Erythroblast (primary cell): ENCODE measurements around the gene LYZL1.

ENCODE experiments used
- GATA1 ChIP-seq: IDR thresholded peaks from 2 replicates; pipeline ENCODE4 v1.6.1; 2011; ENCODE audit warnings: low read depth, mild to moderate bottlenecking, control low read depth, low read length, moderate library complexity
- POLR2A ChIP-seq: IDR thresholded peaks from 2 replicates; pipeline ENCODE4 v1.6.1; 2011; ENCODE audit warnings: mild to moderate bottlenecking, low read length

DNA sequence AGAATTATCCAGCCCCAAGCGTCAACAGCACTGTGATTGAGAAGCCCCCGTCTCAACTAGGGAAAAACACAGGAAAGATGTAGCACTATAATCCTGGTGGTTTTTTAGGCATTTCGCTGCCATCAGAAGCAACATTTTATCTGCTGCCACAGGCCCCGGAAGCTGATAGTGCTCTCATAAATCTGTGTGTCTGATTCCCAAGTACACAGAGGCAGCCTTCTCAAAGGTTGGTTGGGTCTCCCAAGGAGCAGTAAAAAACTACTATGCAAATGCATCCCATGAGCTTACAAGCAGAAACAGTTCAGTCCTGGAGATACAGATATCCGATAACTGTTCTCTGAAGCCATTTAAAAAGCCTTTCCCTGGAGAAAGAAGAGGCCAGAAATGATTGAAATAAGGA is 45.8 kb upstream of the LYZL1 start:
- no peak for TF ChIP-seq POLR2A
- no peak for TF ChIP-seq GATA1
